Lower leg skin (tissue), 4 donors: Measurements from ENCODE around the gene TTLL5. TPM values are rescaled to one million over a fixed set of nuclear protein-coding genes. Genes with fewer than 3 reads are reported as not detected.

ENCODE experiments used
- DNase-seq, 2 donors: peaks; one replicate each; pipeline ENCODE4 v3.0.0-alpha.2; 2019; ENCODE audit warnings: low spot score in 2 of 2
- H3K4me3 ChIP-seq: fragments of 200-600 bp; sonication (generic); 2 replicates; pipeline ENCODE4 v1.5.1; 2017; ENCODE audit warnings: mild to moderate bottlenecking, low read depth; ENCODE audit not compliant: poor library complexity, severe bottlenecking
- POLR2A ChIP-seq, 2 donors: fragments of 450-650 bp; IDR thresholded peaks; one replicate each; pipeline ENCODE4 v1.6.1; 2016 to 2017; ENCODE audit warnings: antibody characterized with exemption in 2 of 2, mild to moderate bottlenecking in 1 of 2, moderate library complexity in 1 of 2
- WGBS, 2 donors: methylation state at CpG; one replicate each; pipeline ENCODE4 v1.1.5; 2018; 5-methylcytosine and 5-hydroxymethylcytosine counted together
- intact Hi-C: fragments of 100-400 bp; cut with DNase I; formaldehyde crosslinking; loops from one replicate; pipeline ENCODE4 v1.15.0; 2023; ENCODE audit warnings: low total_unique reads
- total RNA-seq, 4 donors: library from RNA; depleted of rRNA; stranded (reverse); fragments of >200 nt; gene quantifications; one replicate each; pipeline ENCODE4 v1.1.0, GENCODE V29; 2016
- TF ChIP-seq, protein P1 (sequence below), 3 donors: fragments of 450-650 bp; IDR thresholded peaks; one replicate each; pipeline ENCODE4 v1.5.1; 2016; ENCODE audit warnings: antibody characterized with exemption in 3 of 3, mild to moderate bottlenecking in 3 of 3, moderate library complexity in 2 of 3

The TTLL5 gene
- total RNA-seq, 4 donors from 2014 or later: 16.5 to 31.1 (median 18.4) TPM

GRCh38 chr14:75968456-75968855 lies 307.4 kb downstream of the TTLL5 start:
- no peak overlapping the region for H3K4me3 ChIP-seq
- WGBS, 2 donors: 32 to 34% methylated on average over 4 of the region's 4 CpGs
- intact Hi-C loops: no loop called here
- DNase-seq: peak in 1 of 2 donors; percentile 81
- TF ChIP-seq POLR2A (IDR thresholded peaks at IDR 0.05): no peak
- TF ChIP-seq, protein P1, sequence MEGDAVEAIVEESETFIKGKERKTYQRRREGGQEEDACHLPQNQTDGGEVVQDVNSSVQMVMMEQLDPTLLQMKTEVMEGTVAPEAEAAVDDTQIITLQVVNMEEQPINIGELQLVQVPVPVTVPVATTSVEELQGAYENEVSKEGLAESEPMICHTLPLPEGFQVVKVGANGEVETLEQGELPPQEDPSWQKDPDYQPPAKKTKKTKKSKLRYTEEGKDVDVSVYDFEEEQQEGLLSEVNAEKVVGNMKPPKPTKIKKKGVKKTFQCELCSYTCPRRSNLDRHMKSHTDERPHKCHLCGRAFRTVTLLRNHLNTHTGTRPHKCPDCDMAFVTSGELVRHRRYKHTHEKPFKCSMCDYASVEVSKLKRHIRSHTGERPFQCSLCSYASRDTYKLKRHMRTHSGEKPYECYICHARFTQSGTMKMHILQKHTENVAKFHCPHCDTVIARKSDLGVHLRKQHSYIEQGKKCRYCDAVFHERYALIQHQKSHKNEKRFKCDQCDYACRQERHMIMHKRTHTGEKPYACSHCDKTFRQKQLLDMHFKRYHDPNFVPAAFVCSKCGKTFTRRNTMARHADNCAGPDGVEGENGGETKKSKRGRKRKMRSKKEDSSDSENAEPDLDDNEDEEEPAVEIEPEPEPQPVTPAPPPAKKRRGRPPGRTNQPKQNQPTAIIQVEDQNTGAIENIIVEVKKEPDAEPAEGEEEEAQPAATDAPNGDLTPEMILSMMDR (IDR thresholded peaks at IDR 0.05): no peak

GRCh38 chr14:75969126-75969525 lies 308.1 kb downstream of the TTLL5 start:
- H3K4me3 ChIP-seq: no peak overlapping the region
- TF ChIP-seq, protein P1 (IDR thresholded peaks at IDR 0.05): no peak
- TF ChIP-seq POLR2A (IDR thresholded peaks at IDR 0.05): no peak
- intact Hi-C loops: no loop called here
- WGBS, 2 donors: 69 to 70% methylated on average over 4 of the region's 4 CpGs
- DNase-seq: no peak

GRCh38 chr14:75969891-75970290 lies 308.8 kb downstream of the TTLL5 start:
- 72 to 74% methylated on average over 8 of the region's 8 CpGs for WGBS, 2 donors
- no peak for TF ChIP-seq POLR2A (IDR thresholded peaks at IDR 0.05)
- TF ChIP-seq, protein P1 (IDR thresholded peaks at IDR 0.05): no peak
- intact Hi-C loops: no loop called here
- no peak overlapping the region for H3K4me3 ChIP-seq
- peak in 1 of 2 donors; percentile 29 for DNase-seq

GRCh38 chr14:75970989-75971388 lies 309.9 kb downstream of the TTLL5 start:
- TF ChIP-seq, protein P1 (IDR thresholded peaks at IDR 0.05): no peak
- no peak for TF ChIP-seq POLR2A (IDR thresholded peaks at IDR 0.05)
- no peak overlapping the region for H3K4me3 ChIP-seq
- peak in 1 of 2 donors; percentile 29 for DNase-seq
- 91% methylated on average over 9 of the region's 9 CpGs for WGBS, 2 donors
- intact Hi-C loops: no loop called here

DNA sequence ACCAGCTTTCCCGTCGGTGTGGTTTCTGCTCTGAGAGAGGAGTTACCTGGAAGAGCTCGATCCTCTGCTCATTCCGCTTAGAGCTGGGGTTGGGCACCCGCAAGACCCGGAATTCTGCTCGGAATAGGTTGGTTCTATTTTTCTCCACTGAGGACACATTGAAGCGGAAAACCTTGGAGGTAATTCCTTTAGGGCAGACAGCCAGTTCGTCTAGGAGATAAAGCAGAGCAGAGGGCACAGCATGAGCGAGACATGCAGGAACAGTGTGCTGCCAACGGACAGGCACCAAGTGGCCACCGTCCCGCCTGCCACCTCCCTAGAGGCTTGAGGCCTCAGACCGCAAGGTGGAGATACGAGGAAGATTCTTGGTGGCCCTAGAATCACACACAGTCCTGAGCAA lies 310.5 kb downstream of the TTLL5 start:
- intact Hi-C loops: no loop called here
- H3K4me3 ChIP-seq: no peak overlapping the region
- DNase-seq: peak in 1 of 2 donors; percentile 59
- TF ChIP-seq, protein P1 (IDR thresholded peaks at IDR 0.05): no peak
- 95 to 97% methylated on average over 15 of the region's 15 CpGs for WGBS, 2 donors

GRCh38 chr14:75972801-75973421 lies 311.9 kb downstream of the TTLL5 start:
- intact Hi-C loops: no loop called here
- no peak for TF ChIP-seq POLR2A (IDR thresholded peaks at IDR 0.05)
- TF ChIP-seq, protein P1 (IDR thresholded peaks at IDR 0.05): no peak
- 54 to 60% methylated on average over 7 of the region's 7 CpGs for WGBS, 2 donors
- DNase-seq: peak in 1 of 2 donors; percentile 32
- H3K4me3 ChIP-seq: no peak overlapping the region
